ENCODE results near the gene ASB17.
"Not testable (repeated sequence)": the region's sequence is repeated elsewhere in the genome, so short reads cannot be mapped to it uniquely, and the experiment has no call there.

ASB17 gene

GRCh38 chr1:75932304-75932703 is at the start of gene ASB17:
Gene ASB17 (minus strand): TSS chr1:75932404. CDS start chr1:75932291, 113 bp downstream.
- in situ Hi-C loops (cut with MboI; ENCODE audit: low sequenced_read_pairs): no loop called here

GRCh38 chr1:75980972-75981897 is 49.0 kb upstream of the ASB17 start:
- in situ Hi-C loops (cut with MboI; ENCODE audit: low sequenced_read_pairs): no loop called here

- in situ Hi-C loops (cut with MboI; ENCODE audit: low sequenced_read_pairs): no loop called here
These were observed 38.4 kb upstream of the ASB17 start for GRCh38 chr1:75970631-75971030.

- in situ Hi-C loops (cut with MboI; ENCODE audit: low sequenced_read_pairs): no loop called here
These were observed 37.3 kb upstream of the ASB17 start for GRCh38 chr1:75969550-75969949.

- in situ Hi-C loops (cut with MboI; ENCODE audit: low sequenced_read_pairs): no loop called here
These were observed 35.5 kb upstream of the ASB17 start for GRCh38 chr1:75967719-75968118.

GRCh38 chr1:75964760-75965408 is 32.7 kb upstream of the ASB17 start:
- in situ Hi-C loops (cut with MboI; ENCODE audit: low sequenced_read_pairs): no loop called here

- in situ Hi-C loops (cut with MboI; ENCODE audit: low sequenced_read_pairs): not testable (repeated sequence)
These were observed 32.0 kb upstream of the ASB17 start for GRCh38 chr1:75964110-75964759.

GRCh38 chr1:75954586-75954985 is 22.4 kb upstream of the ASB17 start:
- in situ Hi-C loops (cut with MboI; ENCODE audit: low sequenced_read_pairs): no loop called here

GRCh38 chr1:75953461-75953860 is 21.3 kb upstream of the ASB17 start:
- in situ Hi-C loops (cut with MboI; ENCODE audit: low sequenced_read_pairs): no loop called here

- in situ Hi-C loops (cut with MboI; ENCODE audit: low sequenced_read_pairs): no loop called here
These were observed 19.8 kb upstream of the ASB17 start for GRCh38 chr1:75952016-75952415.

- in situ Hi-C loops (cut with MboI; ENCODE audit: low sequenced_read_pairs): no loop called here
These were observed 18.0 kb upstream of the ASB17 start for GRCh38 chr1:75950176-75950575.

GRCh38 chr1:75943037-75943436 is 10.8 kb upstream of the ASB17 start:
- in situ Hi-C loops (cut with MboI; ENCODE audit: low sequenced_read_pairs): not testable (repeated sequence)

- in situ Hi-C loops (cut with MboI; ENCODE audit: low sequenced_read_pairs): no loop called here
These were observed 4.8 kb upstream of the ASB17 start for GRCh38 chr1:75937034-75937433.

- in situ Hi-C loops (cut with MboI; ENCODE audit: low sequenced_read_pairs): no loop called here
These were observed 9.5 kb downstream of the ASB17 start for GRCh38 chr1:75922698-75923097.

GRCh38 chr1:75916834-75917233 is 15.4 kb downstream of the ASB17 start:
- in situ Hi-C loops (cut with MboI; ENCODE audit: low sequenced_read_pairs): no loop called here

GRCh38 chr1:75908717-75909152 is 23.5 kb downstream of the ASB17 start:
- in situ Hi-C loops (cut with MboI; ENCODE audit: low sequenced_read_pairs): no loop called here

- in situ Hi-C loops (cut with MboI; ENCODE audit: low sequenced_read_pairs): no loop called here
These were observed 30.8 kb downstream of the ASB17 start for GRCh38 chr1:75901371-75901770.

- in situ Hi-C loops (cut with MboI; ENCODE audit: low sequenced_read_pairs): no loop called here
These were observed 47.8 kb downstream of the ASB17 start for GRCh38 chr1:75884437-75884836.

- in situ Hi-C loops (cut with MboI; ENCODE audit: low sequenced_read_pairs): no loop called here
These were observed 52.2 kb downstream of the ASB17 start for GRCh38 chr1:75879985-75880384.

- in situ Hi-C loops (cut with MboI; ENCODE audit: low sequenced_read_pairs): no loop called here
These were observed 61.3 kb downstream of the ASB17 start for GRCh38 chr1:75870951-75871350.
